ENCODE measurements around the gene DCAF12.

Gene DCAF12

GRCh38 chr9:34124926-34125325 lies 1.6 kb downstream of the DCAF12 start:
- Histone ChIP-seq H3K36me3 (ENCODE audit: control insufficient read depth in 2 of 2, insufficient read depth in 1 of 2, low read length in 2 of 2) (peaks cover 5 to 48% of the 10 kb centered on the region in 2 experiments; a peak in 2 of 3 replicates), H3K4me3 (ENCODE audit: low read depth, low read length) (peak overlapping the region; percentile 84), H3K4me1 (ENCODE audit: control insufficient read depth, insufficient read depth, low read length) (0 out of 2 replicates have a peak, but pooled peaks cover 2% of the 10 kb centered on the region), H3K9me3 (ENCODE audit: control insufficient read depth, insufficient read depth, low read depth, low read length) (no peaks in the 10 kb centered on the region), H3K27ac (ENCODE audit: extremely low read depth, low read depth, low read length) (no peak overlapping the region; the same call in 1 of the 2 replicates)
- 0 out of 2 replicates have a peak, but pooled peaks have one; percentile 20 for TF ChIP-seq ZNF394 (tag by site-specific recombination; IDR thresholded peaks at IDR 0.05; ENCODE audit: borderline replicate concordance)
- TF ChIP-seq PRDM1 (tag by site-specific recombination; IDR thresholded peaks at IDR 0.05): peak; percentile 39; the same call in 1 of the 2 replicates
- 0 out of 2 replicates have a peak, but pooled peaks have one; percentile 11 for TF ChIP-seq ZBTB44 (tag by site-specific recombination; IDR thresholded peaks at IDR 0.05)
- TF ChIP-seq ZNF324 (tag by site-specific recombination; IDR thresholded peaks at IDR 0.05): no peak
- ChIA-PET POLR2A (no interaction called here), CTCF (no interaction called here)

GRCh38 chr9:34124099-34124498 lies 2.4 kb downstream of the DCAF12 start:
- ChIA-PET POLR2A (no interaction called here), CTCF (interaction anchor here (2.0 kb wide), 1 partner anchor 129 kb away, joined by 8 read pairs; no protein-coding TSS in a partner anchor)
- no peak overlapping the region for H3K27ac ChIP-seq (ENCODE audit: extremely low read depth, low read depth, low read length)
- TF ChIP-seq ATF2 (tag by site-specific recombination; IDR thresholded peaks at IDR 0.05; ENCODE audit: low read depth): peak; percentile 49; the same call in 1 of the 2 replicates
- no peak for TF ChIP-seq KLF17 (tag by site-specific recombination; IDR thresholded peaks at IDR 0.05)
- no peak for TF ChIP-seq ZNF544 (tag by site-specific recombination; IDR thresholded peaks at IDR 0.05)
- no peak for TF ChIP-seq PATZ1 (tag by site-specific recombination; IDR thresholded peaks at IDR 0.05)
- 0 out of 2 replicates have a peak, but pooled peaks have one; percentile 54 for TF ChIP-seq ZNF629 (tag by site-specific recombination; IDR thresholded peaks at IDR 0.05)
- TF ChIP-seq ZNF645 (tag by site-specific recombination; IDR thresholded peaks at IDR 0.05): no peak
- TF ChIP-seq ZNF398 (tag by site-specific recombination; IDR thresholded peaks at IDR 0.05): no peak
- TF ChIP-seq EGR2 (tag by site-specific recombination; IDR thresholded peaks at IDR 0.05; ENCODE audit: low read depth): no peak
- no peak for TF ChIP-seq ZNF248 (tag by site-specific recombination; IDR thresholded peaks at IDR 0.05)
- no peak for TF ChIP-seq ZNF610 (tag by site-specific recombination; IDR thresholded peaks at IDR 0.05; ENCODE audit: borderline replicate concordance)
- no peak for TF ChIP-seq HOXC10 (CRISPR knock-in tag; IDR thresholded peaks at IDR 0.05)
- no peak for TF ChIP-seq ZEB2 (tag by site-specific recombination; IDR thresholded peaks at IDR 0.05)
- peak; percentile 28; the same call in 1 of the 2 replicates for TF ChIP-seq GLIS1 (tag by site-specific recombination; IDR thresholded peaks at IDR 0.05)
- no peak for TF ChIP-seq ZNF416 (tag by site-specific recombination; IDR thresholded peaks at IDR 0.05)
- TF ChIP-seq ZBTB44 (tag by site-specific recombination; IDR thresholded peaks at IDR 0.05): no peak
- TF ChIP-seq BCL6B (tag by site-specific recombination; IDR thresholded peaks at IDR 0.05): no peak
- no peak for TF ChIP-seq ZNF214 (tag by site-specific recombination; IDR thresholded peaks at IDR 0.05; ENCODE audit: borderline replicate concordance)
- no peak for TF ChIP-seq ZNF473 (tag by site-specific recombination; IDR thresholded peaks at IDR 0.05)

More at GRCh38 chr9:34124099-34124498, 2.4 kb downstream of the DCAF12 start:
- H3K36me3 ChIP-seq (ENCODE audit: control insufficient read depth in 2 of 2, insufficient read depth in 1 of 2, low read length in 2 of 2): peaks cover 10 to 55% of the 10 kb centered on the region in 2 experiments; a peak in 2 of 3 replicates
- H3K9me3 ChIP-seq (ENCODE audit: control insufficient read depth, insufficient read depth, low read depth, low read length): no peaks in the 10 kb centered on the region
- 0 out of 2 replicates have a peak, but pooled peaks cover 2% of the 10 kb centered on the region for H3K4me1 ChIP-seq (ENCODE audit: control insufficient read depth, insufficient read depth, low read length)
- no peak overlapping the region for H3K4me3 ChIP-seq (ENCODE audit: low read depth, low read length)
